Endothelial cell of umbilical vein (primary cell): Measurements from ENCODE around the gene PIK3R1. TPM values are rescaled to one million over a fixed set of nuclear protein-coding genes. Genes with fewer than 3 reads are reported as not detected.

Experiments used
- BruUV-seq: library from RNA; stranded (reverse); fragments of 400-500 nt; replicated peaks from 2 replicates; lab custom pipeline; 2021; lab: Mats Ljungman, UMichigan
- CTCF ChIA-PET: fragments of 300-600, 350-600 bp; sonication (Branson Sonifier 250); formaldehyde crosslinking; loops from one replicate; lab custom pipeline; 2021; ENCODE audit warnings: antibody characterized with exemption, inconsistent platforms; lab: Charles Lee
- POLR2A ChIA-PET: fragments of 300-600, 350-600 bp; sonication (Branson Sonifier 250); formaldehyde crosslinking; loops from one replicate; lab custom pipeline; 2021; ENCODE audit warnings: antibody characterized with exemption, inconsistent platforms; lab: Charles Lee
- DNase-seq: peaks from one replicate; pipeline ENCODE4 v3.0.0-alpha.2; 2011; ENCODE audit warnings: low read depth, low spot score
- FAIRE-seq: peaks from 2 replicates; lab custom pipeline; 2011; peaks lifted over from hg19 to GRCh38; lab: Jason Lieb, UNC
- H2AFZ ChIP-seq: 2 replicates; pipeline ENCODE4 v1.6.0; 2012; ENCODE audit warnings: low read depth, low read length, control low read depth, inconsistent platforms
- H3K27ac ChIP-seq: 2 replicates; pipeline ENCODE4 v1.5.1; 2011; ENCODE audit warnings: low read depth, mild to moderate bottlenecking, control low read depth, low read length, moderate library complexity; ENCODE audit not compliant: insufficient read depth
- H3K27me3 ChIP-seq, 2 experiments: 2 replicates each; pipeline versions ENCODE4 v1.6.0 to v1.6.1; 2011; ENCODE audit warnings: low read length in 2 of 2, mixed read lengths in 1 of 2; ENCODE audit not compliant: control insufficient read depth in 2 of 2, insufficient read depth in 2 of 2
- H3K36me3 ChIP-seq, 2 experiments: 2 replicates in 1 of 2; 3 replicates in 1 of 2; pipeline ENCODE4 v1.5.1; 2011; ENCODE audit warnings: low read length in 2 of 2, mild to moderate bottlenecking in 1 of 2, moderate library complexity in 1 of 2; ENCODE audit not compliant: control insufficient read depth in 2 of 2, insufficient read depth in 2 of 2; ENCODE audit errors: extremely low read depth in 1 of 2
- H3K4me1 ChIP-seq: 3 replicates; pipeline ENCODE4 v1.5.1; 2011; ENCODE audit warnings: mild to moderate bottlenecking, low read length; ENCODE audit not compliant: control insufficient read depth, insufficient read depth; ENCODE audit errors: extremely low read depth
- H3K4me2 ChIP-seq: 2 replicates; pipeline ENCODE4 v1.6.1; 2011; ENCODE audit warnings: low read length, control low read depth, mixed read lengths; ENCODE audit not compliant: insufficient read depth
- H3K4me3 ChIP-seq, 3 experiments: fragments of 200-600 bp in 1 of 3; sonication (generic), shearing (Covaris generic) in 1 of 3; replicated peaks in 1 of 3; 2 replicates each; pipeline ENCODE4 v1.5.1; 2011 to 2016; ENCODE audit warnings: control low read depth in 3 of 3, low read length in 3 of 3, mild to moderate bottlenecking in 2 of 3, inconsistent platforms in 1 of 3, low read depth in 1 of 3, moderate library complexity in 1 of 3; ENCODE audit not compliant: insufficient read depth in 1 of 3
- H3K79me2 ChIP-seq: 2 replicates; pipeline ENCODE4 v1.6.0; 2012; ENCODE audit warnings: low read length, inconsistent platforms; ENCODE audit not compliant: control insufficient read depth, insufficient read depth
- H3K9ac ChIP-seq: replicated peaks from 2 replicates; pipeline ENCODE3; 2011; ENCODE audit warnings: low read length, control low read depth; ENCODE audit not compliant: insufficient read depth; ENCODE audit errors: extremely low read depth
- H3K9me1 ChIP-seq: replicated peaks from 3 replicates; pipeline ENCODE4 v1.6.0; 2011; ENCODE audit warnings: mild to moderate bottlenecking, low read length; ENCODE audit not compliant: control insufficient read depth, insufficient read depth; ENCODE audit errors: extremely low read depth
- H3K9me3 ChIP-seq: replicated peaks from 2 replicates; pipeline ENCODE4 v1.5.1; 2012; ENCODE audit warnings: low read length, inconsistent platforms; ENCODE audit not compliant: control insufficient read depth, insufficient read depth
- H4K20me1 ChIP-seq: replicated peaks from 2 replicates; pipeline ENCODE3; 2011; ENCODE audit warnings: mild to moderate bottlenecking, low read length; ENCODE audit not compliant: control insufficient read depth, insufficient read depth; ENCODE audit errors: extremely low read depth
- EZH2 ChIP-seq: IDR thresholded peaks from 2 replicates; pipeline ENCODE4 v1.6.1; 2012; ENCODE audit warnings: borderline replicate concordance, low read depth, mild to moderate bottlenecking, moderate library complexity, low read length, inconsistent platforms; ENCODE audit not compliant: severe bottlenecking
- FOS ChIP-seq: IDR thresholded peaks from 2 replicates; pipeline ENCODE4 v1.6.1; 2011; ENCODE audit warnings: mild to moderate bottlenecking, low read length, moderate library complexity, borderline replicate concordance; ENCODE audit not compliant: insufficient read depth
- GATA2 ChIP-seq: IDR thresholded peaks from 2 replicates; pipeline ENCODE4 v1.7.0; 2011; ENCODE audit warnings: low read depth, mild to moderate bottlenecking, moderate library complexity, mixed read lengths, low read length; ENCODE audit not compliant: insufficient read length, insufficient read depth
- JUN ChIP-seq: IDR thresholded peaks from 2 replicates; pipeline ENCODE4 v1.6.1; 2011; ENCODE audit warnings: borderline replicate concordance, low read depth; ENCODE audit not compliant: insufficient read length, insufficient read depth
- MYC ChIP-seq: IDR thresholded peaks from one replicate; pipeline ENCODE4 v1.6.1; 2011; ENCODE audit warnings: mild to moderate bottlenecking, low read depth, low read length
- POLR2A ChIP-seq: IDR thresholded peaks from 2 replicates; pipeline ENCODE4 v1.6.1; 2012; ENCODE audit warnings: low read depth, mild to moderate bottlenecking, control low read depth, low read length
- POLR2AphosphoS5 ChIP-seq: IDR thresholded peaks from 2 replicates; pipeline ENCODE4 v1.6.1; 2012; ENCODE audit warnings: low read depth, mild to moderate bottlenecking, control low read depth, low read length, moderate library complexity; ENCODE audit not compliant: insufficient read depth
- dilution Hi-C: fragments of 300-500 bp; cut with MboI; formaldehyde crosslinking; loops from one replicate; pipeline ENCODE4 v1.15.0; 2019; ENCODE audit warnings: low sequenced_read_pairs; ENCODE audit not compliant: extremely low pct_ligation_motif_present
- intact Hi-C: fragments of 100-400 bp; cut with micrococcal nuclease; formaldehyde crosslinking; loops from one replicate; pipeline ENCODE4 v1.10.0; 2022
- polyA plus RNA-seq, 4 experiments: library from polyadenylated mRNA; depleted of rRNA in 3 of 4; stranded (reverse) in 3 of 4; unstranded in 1 of 4; fragments of >200 nt; gene quantifications; 2 replicates each; pipeline versions ENCODE4 v1.2.1 to v1.2.3, GENCODE V29; 2011 to 2012; ENCODE audit warnings: missing spikeins in 1 of 4
- total RNA-seq: library from RNA; stranded (reverse); gene quantifications from 2 replicates; pipeline ENCODE4 v1.2.3, GENCODE V29; 2021
- TF ChIP-seq, protein P1 (sequence below), 2 donors: IDR thresholded peaks; 1 replicate in 1 of 2; 2 replicates in 1 of 2; pipeline ENCODE4 v1.5.1; 2011; ENCODE audit warnings: low read length in 2 of 2, mild to moderate bottlenecking in 2 of 2, moderate library complexity in 2 of 2, control low read depth in 1 of 2, inconsistent platforms in 1 of 2, low read depth in 1 of 2; ENCODE audit not compliant: insufficient read depth in 1 of 2; ENCODE audit errors: extremely low read depth in 1 of 2
- TF ChIP-seq, protein P2 (sequence below): IDR thresholded peaks from 2 replicates; pipeline ENCODE4 v1.6.1; 2011; ENCODE audit not compliant: insufficient read depth, insufficient read length

PIK3R1 gene
- total and polyA plus RNA-seq, 2 donors (not counting 3 experiments of a cell fraction or from before 2014, with no cell fraction given) = 2.8 to 30.0 TPM

DNA sequence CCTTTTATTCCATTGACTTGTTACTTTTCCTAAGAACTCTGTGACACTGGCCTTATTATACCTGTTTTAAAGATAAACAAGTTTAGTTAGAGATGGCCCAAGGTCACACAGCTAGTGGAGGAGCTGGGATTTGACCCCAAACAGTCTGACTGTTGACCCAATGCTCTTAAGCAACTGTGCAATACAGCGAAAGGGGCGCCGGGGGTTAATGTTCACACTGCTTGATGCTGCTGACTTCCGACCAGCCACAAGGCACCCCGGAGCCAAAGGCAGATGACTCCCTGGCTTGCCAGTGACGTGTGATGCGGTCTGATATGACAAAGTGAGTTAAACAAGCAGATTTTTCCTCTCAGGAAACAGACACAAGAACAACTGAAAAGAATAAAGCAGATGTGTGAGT lies 23.9 kb downstream of the PIK3R1 start:
- BruUV-seq = no TSS peak

More for the DNA sequence above, 23.9 kb downstream of the PIK3R1 start:
- dilution Hi-C loops = no loop called here
- Histone ChIP-seq H3K27me3 (no peaks in the 10 kb centered on the region), H3K79me2 (peaks cover 16% of the 10 kb centered on the region), H3K4me2 (peak overlapping the region; percentile 20), H3K4me3 (no peak overlapping the region), H3K9me3 (no peaks in the 10 kb centered on the region), H2AFZ (no peak overlapping the region), H3K4me1 (peaks cover 37% of the 10 kb centered on the region), H3K9me1 (no peaks in the 10 kb centered on the region), H3K9ac (no peak overlapping the region), H3K36me3 (peaks cover 0 to 3% of the 10 kb centered on the region in 2 experiments), H4K20me1 (peaks cover 4% of the 10 kb centered on the region), H3K27ac (peak overlapping the region; percentile 32)
- ChIA-PET POLR2A (interaction anchor here (1.7 kb wide), 1 partner anchor 24 kb away, joined by 5 read pairs; the partner anchor contains the start of gene PIK3R1), CTCF (interaction anchor here (0.9 to 1.4 kb wide), 6 partner anchors 9 to 993 kb away, joined by 3 to 5 read pairs (median 4); partner anchors contain the start of gene PIK3R1)
- FAIRE-seq (peak; percentile 56), DNase-seq (peak; percentile 60)
- TF ChIP-seq MYC (no peak), JUN (no peak), GATA2 (no peak), EZH2 (no peak), POLR2AphosphoS5 (no peak), POLR2A (no peak), FOS (no peak)
- TF ChIP-seq, protein P1, sequence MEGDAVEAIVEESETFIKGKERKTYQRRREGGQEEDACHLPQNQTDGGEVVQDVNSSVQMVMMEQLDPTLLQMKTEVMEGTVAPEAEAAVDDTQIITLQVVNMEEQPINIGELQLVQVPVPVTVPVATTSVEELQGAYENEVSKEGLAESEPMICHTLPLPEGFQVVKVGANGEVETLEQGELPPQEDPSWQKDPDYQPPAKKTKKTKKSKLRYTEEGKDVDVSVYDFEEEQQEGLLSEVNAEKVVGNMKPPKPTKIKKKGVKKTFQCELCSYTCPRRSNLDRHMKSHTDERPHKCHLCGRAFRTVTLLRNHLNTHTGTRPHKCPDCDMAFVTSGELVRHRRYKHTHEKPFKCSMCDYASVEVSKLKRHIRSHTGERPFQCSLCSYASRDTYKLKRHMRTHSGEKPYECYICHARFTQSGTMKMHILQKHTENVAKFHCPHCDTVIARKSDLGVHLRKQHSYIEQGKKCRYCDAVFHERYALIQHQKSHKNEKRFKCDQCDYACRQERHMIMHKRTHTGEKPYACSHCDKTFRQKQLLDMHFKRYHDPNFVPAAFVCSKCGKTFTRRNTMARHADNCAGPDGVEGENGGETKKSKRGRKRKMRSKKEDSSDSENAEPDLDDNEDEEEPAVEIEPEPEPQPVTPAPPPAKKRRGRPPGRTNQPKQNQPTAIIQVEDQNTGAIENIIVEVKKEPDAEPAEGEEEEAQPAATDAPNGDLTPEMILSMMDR (IDR thresholded peaks at IDR 0.05; ENCODE audit: extremely low read depth in 1 of 2, insufficient read depth in 1 of 2, low read depth in 1 of 2, low read length in 2 of 2) = no peak
- TF ChIP-seq, protein P2, sequence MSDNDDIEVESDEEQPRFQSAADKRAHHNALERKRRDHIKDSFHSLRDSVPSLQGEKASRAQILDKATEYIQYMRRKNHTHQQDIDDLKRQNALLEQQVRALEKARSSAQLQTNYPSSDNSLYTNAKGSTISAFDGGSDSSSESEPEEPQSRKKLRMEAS = no peak
- intact Hi-C loops = no loop called here
